Immature natural killer cell (primary cell): Measurements from ENCODE around the gene PRIMPOL. TPM values are rescaled to one million over a fixed set of nuclear protein-coding genes. Genes with fewer than 3 reads are reported as not detected.

ENCODE experiments used
- DNase-seq, 3 donors: peaks; one replicate each; pipeline ENCODE4 v3.0.0; 2022; ENCODE audit warnings: mixed read lengths in 1 of 3
- H3K27ac Mint-ChIP-seq, 6 donors: one replicate each; pipeline ENCODE4 v1.8.0; 2020; ENCODE audit warnings: mixed read lengths in 6 of 6, mild to moderate bottlenecking in 5 of 6, inconsistent platforms in 4 of 6, moderate library complexity in 3 of 6
- H3K27me3 Mint-ChIP-seq, 3 donors: one replicate each; pipeline ENCODE4 v1.8.0; 2020 to 2021; ENCODE audit warnings: low read depth in 3 of 3, mild to moderate bottlenecking in 3 of 3, mixed read lengths in 3 of 3, moderate library complexity in 3 of 3, inconsistent platforms in 1 of 3
- H3K36me3 Mint-ChIP-seq, 3 donors: one replicate each; pipeline ENCODE4 v1.8.0; 2020; ENCODE audit warnings: mixed read lengths in 3 of 3, inconsistent platforms in 2 of 3, mild to moderate bottlenecking in 2 of 3
- H3K4me1 Mint-ChIP-seq, 2 donors: one replicate each; pipeline ENCODE4 v1.8.0; 2020; ENCODE audit warnings: inconsistent platforms in 2 of 2, mild to moderate bottlenecking in 2 of 2, mixed read lengths in 2 of 2, moderate library complexity in 1 of 2
- H3K4me3 Mint-ChIP-seq, 5 donors: one replicate each; pipeline ENCODE4 v1.8.0; 2020; ENCODE audit warnings: mild to moderate bottlenecking in 5 of 5, mixed read lengths in 5 of 5, inconsistent platforms in 3 of 5, moderate library complexity in 3 of 5
- H3K9me3 Mint-ChIP-seq, 6 donors: one replicate each; pipeline ENCODE4 v1.8.0; 2020; ENCODE audit warnings: mild to moderate bottlenecking in 6 of 6, mixed read lengths in 6 of 6, inconsistent platforms in 4 of 6, moderate library complexity in 3 of 6
- polyA plus RNA-seq, 3 donors: library from polyadenylated mRNA; unstranded; fragments of 300-500 nt; fragmentation: Illumina TruSeq; gene quantifications; one replicate each; pipeline ENCODE4 v1.2.3, GENCODE V29; 2021

Gene PRIMPOL
- polyA plus RNA-seq, 3 donors from 2014 or later, result 16.9 to 37.8 (median 21.0) TPM

- Mint-ChIP-seq H3K4me3 (peak overlapping the region in 1 of 5 donors; percentile 56), H3K9me3 (no peaks in the 10 kb centered on the region), H3K36me3 (peaks cover 0 to 17% (median 13%) of the 10 kb centered on the region in 3 donors)
Observed at GRCh38 chr4:184684491-184685189, 35.1 kb downstream of the PRIMPOL start.

GRCh38 chr4:184688005-184688404 is 38.5 kb downstream of the PRIMPOL start:
- Mint-ChIP-seq H3K27me3 (no peaks in the 10 kb centered on the region), H3K27ac (no peak overlapping the region), H3K9me3 (no peaks in the 10 kb centered on the region), H3K4me1 (peaks cover 11 to 15% of the 10 kb centered on the region in 2 donors), H3K36me3 (peaks cover 0 to 32% (median 22%) of the 10 kb centered on the region in 3 donors), H3K4me3 (no peak overlapping the region)
- DNase-seq, result no peak

More at GRCh38 chr4:184684491-184685189, 35.1 kb downstream of the PRIMPOL start:
- Mint-ChIP-seq H3K4me1 (peaks cover 11 to 15% of the 10 kb centered on the region in 2 donors), H3K27me3 (no peaks in the 10 kb centered on the region), H3K27ac (peak overlapping the region in 5 of 6 donors; percentile 4 to 86 (median 76))
- no peak for DNase-seq

- Mint-ChIP-seq H3K27ac (no peak overlapping the region), H3K4me1 (peaks cover 11 to 15% of the 10 kb centered on the region in 2 donors), H3K27me3 (no peaks in the 10 kb centered on the region), H3K9me3 (no peaks in the 10 kb centered on the region), H3K4me3 (no peak overlapping the region), H3K36me3 (peaks cover 2 to 34% (median 23%) of the 10 kb centered on the region in 3 donors)
- DNase-seq, result no peak
Observed at GRCh38 chr4:184688447-184688846, 38.9 kb downstream of the PRIMPOL start.

GRCh38 chr4:184689681-184690080 is 40.1 kb downstream of the PRIMPOL start:
- Mint-ChIP-seq H3K4me1 (peaks cover 8 to 9% of the 10 kb centered on the region in 2 donors), H3K27ac (peak overlapping the region in 1 of 6 donors; percentile 23), H3K36me3 (peaks cover 11 to 39% (median 31%) of the 10 kb centered on the region in 3 donors), H3K27me3 (no peaks in the 10 kb centered on the region), H3K9me3 (no peaks in the 10 kb centered on the region), H3K4me3 (no peak overlapping the region)
- DNase-seq, result no peak

- Mint-ChIP-seq H3K27ac (peak overlapping the region in 1 of 6 donors; percentile 19), H3K36me3 (peaks cover 17 to 39% (median 25%) of the 10 kb centered on the region in 3 donors), H3K4me1 (no peaks in the 10 kb centered on the region), H3K9me3 (no peaks in the 10 kb centered on the region), H3K27me3 (no peaks in the 10 kb centered on the region), H3K4me3 (no peak overlapping the region)
- no peak for DNase-seq
Observed at GRCh38 chr4:184693056-184693455, 43.5 kb downstream of the PRIMPOL start.

DNA sequence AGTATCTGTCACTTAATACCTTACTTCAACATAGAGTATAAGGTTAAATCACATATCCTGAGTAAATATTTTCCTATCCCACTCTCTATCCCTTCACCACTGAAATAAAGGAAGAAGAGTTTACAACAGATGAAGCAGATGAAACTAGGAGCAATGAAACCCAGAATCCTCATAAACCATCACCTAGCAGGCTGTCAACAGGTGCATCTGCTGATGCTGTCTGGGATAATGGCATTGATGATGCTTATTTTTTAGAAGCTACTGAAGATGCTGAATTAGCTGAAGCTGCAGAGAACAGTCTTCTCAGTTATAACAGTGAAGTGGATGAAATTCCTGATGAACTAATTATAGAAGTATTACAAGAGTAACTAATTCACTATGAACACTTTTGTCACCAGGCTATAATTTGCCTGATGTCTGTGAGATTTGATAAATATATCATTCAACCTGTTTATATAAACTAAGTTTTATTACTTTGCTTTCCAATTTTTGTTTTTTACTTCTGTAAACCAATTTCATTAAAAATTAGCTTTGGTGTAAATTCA is 44.9 kb downstream of the PRIMPOL start:
- Mint-ChIP-seq H3K4me3 (no peak overlapping the region), H3K27me3 (no peaks in the 10 kb centered on the region), H3K36me3 (peaks cover 17 to 37% (median 25%) of the 10 kb centered on the region in 3 donors), H3K9me3 (no peaks in the 10 kb centered on the region), H3K27ac (peak overlapping the region in 1 of 6 donors; percentile 16), H3K4me1 (no peaks in the 10 kb centered on the region)
- DNase-seq, result no peak

DNA sequence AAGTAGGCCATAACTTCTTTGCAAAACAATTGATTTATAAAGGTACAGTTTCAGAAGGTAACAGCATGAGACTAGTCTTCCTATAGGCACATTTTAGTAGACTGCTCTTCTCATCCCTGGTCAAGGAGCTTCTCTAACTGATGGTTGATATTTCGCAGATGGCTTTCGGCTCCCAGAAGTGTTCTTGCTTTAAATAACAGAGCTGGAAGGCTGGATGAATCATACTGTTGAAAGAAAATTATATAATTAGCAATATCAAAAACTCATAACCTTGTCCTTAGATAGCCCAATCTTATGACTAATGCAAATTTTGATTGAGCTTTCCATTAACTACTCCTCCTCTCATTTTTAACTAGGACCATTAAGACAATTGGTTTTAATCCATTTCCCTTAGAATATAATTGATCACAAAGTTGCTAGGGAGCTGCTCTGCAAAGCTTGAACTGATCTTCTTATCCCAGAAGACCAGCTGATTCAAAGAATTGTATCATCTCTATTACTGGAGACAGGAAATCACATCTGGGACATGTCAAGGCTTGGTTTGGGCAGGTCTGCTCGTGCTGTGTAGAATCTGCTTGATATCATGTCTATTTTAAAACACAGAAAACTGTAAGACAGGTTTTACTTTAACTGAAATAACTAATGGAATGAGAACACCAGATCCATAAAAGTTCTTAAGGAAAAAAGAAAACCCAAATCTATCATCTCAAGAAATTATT is 45.8 kb downstream of the PRIMPOL start:
- Mint-ChIP-seq H3K9me3 (no peaks in the 10 kb centered on the region), H3K36me3 (peaks cover 17 to 37% (median 25%) of the 10 kb centered on the region in 3 donors), H3K27me3 (no peaks in the 10 kb centered on the region), H3K4me1 (no peaks in the 10 kb centered on the region), H3K4me3 (no peak overlapping the region), H3K27ac (peak overlapping the region in 1 of 6 donors; percentile 40)
- DNase-seq, result no peak

- no peak overlapping the region for H3K27ac Mint-ChIP-seq
Observed at GRCh38 chr4:184697956-184698355, 48.4 kb downstream of the PRIMPOL start.

DNA sequence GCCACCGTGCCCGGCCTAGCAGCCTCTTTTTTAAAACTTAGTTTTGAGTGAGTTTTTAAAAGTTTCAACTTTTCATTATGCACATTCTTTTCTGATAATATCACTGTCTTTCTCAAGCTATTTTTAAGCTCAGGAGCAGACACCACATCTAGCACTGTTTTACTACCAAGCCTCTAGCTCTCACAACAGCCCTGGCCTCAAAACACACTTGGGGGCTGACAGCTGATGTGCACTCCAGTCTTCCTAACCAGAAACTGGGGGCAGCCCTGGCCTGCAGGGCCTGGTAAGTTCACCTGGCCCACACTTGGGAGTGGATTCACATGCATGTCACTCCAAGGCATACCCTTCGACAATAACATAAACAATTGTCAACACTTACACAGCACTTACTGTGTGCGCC is 50.4 kb downstream of the PRIMPOL start:
- Mint-ChIP-seq H3K27me3 (no peaks in the 10 kb centered on the region), H3K9me3 (no peaks in the 10 kb centered on the region), H3K27ac (peak overlapping the region in 1 of 6 donors; percentile 81), H3K36me3 (peaks cover 4 to 8% (median 6%) of the 10 kb centered on the region in 3 donors), H3K4me3 (no peak overlapping the region), H3K4me1 (no peaks in the 10 kb centered on the region)
- no peak for DNase-seq

More at GRCh38 chr4:184697956-184698355, 48.4 kb downstream of the PRIMPOL start:
- peaks cover 16 to 21% (median 17%) of the 10 kb centered on the region in 3 donors for H3K36me3 Mint-ChIP-seq
- H3K4me3 Mint-ChIP-seq, result no peak overlapping the region
- H3K9me3 Mint-ChIP-seq, result no peaks in the 10 kb centered on the region
- H3K27me3 Mint-ChIP-seq, result no peaks in the 10 kb centered on the region
- no peaks in the 10 kb centered on the region for H3K4me1 Mint-ChIP-seq
- DNase-seq, result no peak

DNA sequence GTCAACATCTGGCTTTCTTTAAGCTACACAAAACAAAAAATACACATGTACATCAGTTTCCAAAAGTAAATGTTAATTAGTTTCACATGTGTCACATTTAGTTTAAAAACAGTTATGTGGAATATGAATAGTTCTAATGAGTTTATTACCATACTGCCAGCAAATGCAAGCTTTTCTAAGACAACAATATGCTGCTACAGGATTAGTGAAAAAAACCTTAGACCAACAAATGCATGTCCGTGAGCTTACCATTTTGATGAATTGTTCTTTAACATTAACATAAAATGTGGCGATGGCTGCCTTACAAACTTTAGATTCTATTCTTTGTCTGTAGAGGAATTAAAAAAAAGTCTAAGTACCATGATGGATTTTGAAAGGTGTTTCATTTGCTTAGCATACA is 52.6 kb downstream of the PRIMPOL start:
- no peaks in the 10 kb centered on the region for H3K9me3 Mint-ChIP-seq
- H3K36me3 Mint-ChIP-seq, result peaks cover 0 to 4% (median 0%) of the 10 kb centered on the region in 3 donors
- DNase-seq, result no peak
- H3K27me3 Mint-ChIP-seq, result no peaks in the 10 kb centered on the region
- H3K4me3 Mint-ChIP-seq, result no peak overlapping the region
- H3K4me1 Mint-ChIP-seq, result peaks cover 3 to 7% of the 10 kb centered on the region in 2 donors
- no peak overlapping the region for H3K27ac Mint-ChIP-seq

DNA sequence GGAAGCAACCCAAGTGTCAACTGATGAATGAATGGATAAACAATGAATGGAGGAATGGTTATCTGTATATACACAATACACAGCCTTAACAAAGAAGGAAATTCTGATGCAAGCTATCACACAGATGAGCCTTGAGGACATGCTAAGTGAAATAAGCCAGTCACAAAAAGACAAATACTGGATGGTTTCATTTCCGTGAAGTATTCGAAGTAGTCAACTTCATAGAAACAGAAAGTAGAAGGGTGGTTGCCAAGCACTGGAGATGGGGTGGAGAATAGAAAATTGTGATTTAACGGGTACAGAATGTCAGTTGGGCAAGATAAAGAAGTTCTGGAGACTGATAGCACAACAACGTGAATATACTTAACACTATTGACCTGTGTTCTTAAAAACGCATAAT is 56.2 kb downstream of the PRIMPOL start:
- H3K9me3 Mint-ChIP-seq, result no peaks in the 10 kb centered on the region
- H3K27me3 Mint-ChIP-seq, result peaks cover 0 to 2% (median 0%) of the 10 kb centered on the region in 3 donors
- H3K36me3 Mint-ChIP-seq, result peaks cover 0 to 4% (median 0%) of the 10 kb centered on the region in 3 donors
- DNase-seq, result no peak
- peak overlapping the region in 3 of 5 donors; percentile 0 to 24 (median 1) for H3K4me3 Mint-ChIP-seq
- H3K27ac Mint-ChIP-seq, result peak overlapping the region in 2 of 6 donors; percentile 7 to 18
- H3K4me1 Mint-ChIP-seq, result peaks cover 3 to 7% of the 10 kb centered on the region in 2 donors

- Mint-ChIP-seq H3K27me3 (peaks cover 0 to 2% (median 0%) of the 10 kb centered on the region in 3 donors), H3K27ac (peak overlapping the region in 1 of 6 donors; percentile 47), H3K4me3 (no peak overlapping the region), H3K4me1 (peaks cover 3 to 7% of the 10 kb centered on the region in 2 donors), H3K36me3 (peaks cover 0 to 4% (median 0%) of the 10 kb centered on the region in 3 donors), H3K9me3 (no peaks in the 10 kb centered on the region)
- DNase-seq, result no peak
Observed at GRCh38 chr4:184706453-184706852, 56.9 kb downstream of the PRIMPOL start.

DNA sequence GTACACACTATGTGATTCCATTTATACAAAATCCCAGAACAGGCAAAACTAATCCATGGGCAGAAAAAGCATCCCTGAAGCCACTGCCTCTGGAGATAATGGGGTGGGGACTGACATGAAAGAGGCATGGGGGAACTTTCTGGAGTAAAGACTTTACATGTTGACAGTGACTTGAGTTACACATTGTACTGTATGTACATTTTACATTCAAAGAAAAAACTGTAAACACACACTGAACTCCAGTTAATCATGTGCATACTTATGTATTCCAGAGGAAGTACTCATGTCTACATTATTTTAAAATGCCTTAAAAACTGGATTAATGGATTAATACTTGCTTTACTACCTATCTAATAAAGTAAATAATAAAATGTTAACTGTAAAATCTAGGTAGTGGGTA is 62.8 kb downstream of the PRIMPOL start:
- no peaks in the 10 kb centered on the region for H3K9me3 Mint-ChIP-seq
- no peak overlapping the region for H3K4me3 Mint-ChIP-seq
- H3K4me1 Mint-ChIP-seq, result no peaks in the 10 kb centered on the region
- H3K27ac Mint-ChIP-seq, result no peak overlapping the region
- peaks cover 0 to 4% (median 0%) of the 10 kb centered on the region in 3 donors for H3K36me3 Mint-ChIP-seq
- H3K27me3 Mint-ChIP-seq, result peaks cover 0 to 2% (median 0%) of the 10 kb centered on the region in 3 donors
- no peak for DNase-seq

- peaks cover 3 to 8% (median 4%) of the 10 kb centered on the region in 3 donors for H3K36me3 Mint-ChIP-seq
- H3K4me1 Mint-ChIP-seq, result no peaks in the 10 kb centered on the region
- peaks cover 0 to 2% (median 0%) of the 10 kb centered on the region in 3 donors for H3K27me3 Mint-ChIP-seq
- no peak overlapping the region for H3K4me3 Mint-ChIP-seq
- peak overlapping the region in 1 of 6 donors; percentile 59 for H3K27ac Mint-ChIP-seq
- peaks cover 0 to 2% (median 0%) of the 10 kb centered on the region in 6 donors for H3K9me3 Mint-ChIP-seq
- no peak for DNase-seq
Observed at GRCh38 chr4:184713887-184714286, 64.3 kb downstream of the PRIMPOL start.
